Measurements from ENCODE around the gene VPS26C.

The VPS26C gene

GRCh38 chr21:37208056-37208721 lies 58.9 kb downstream of the VPS26C start:
- no peak for TF ChIP-seq ZFX (IDR thresholded peaks at IDR 0.05; ENCODE audit: borderline replicate concordance)
- TF ChIP-seq, protein P1, sequence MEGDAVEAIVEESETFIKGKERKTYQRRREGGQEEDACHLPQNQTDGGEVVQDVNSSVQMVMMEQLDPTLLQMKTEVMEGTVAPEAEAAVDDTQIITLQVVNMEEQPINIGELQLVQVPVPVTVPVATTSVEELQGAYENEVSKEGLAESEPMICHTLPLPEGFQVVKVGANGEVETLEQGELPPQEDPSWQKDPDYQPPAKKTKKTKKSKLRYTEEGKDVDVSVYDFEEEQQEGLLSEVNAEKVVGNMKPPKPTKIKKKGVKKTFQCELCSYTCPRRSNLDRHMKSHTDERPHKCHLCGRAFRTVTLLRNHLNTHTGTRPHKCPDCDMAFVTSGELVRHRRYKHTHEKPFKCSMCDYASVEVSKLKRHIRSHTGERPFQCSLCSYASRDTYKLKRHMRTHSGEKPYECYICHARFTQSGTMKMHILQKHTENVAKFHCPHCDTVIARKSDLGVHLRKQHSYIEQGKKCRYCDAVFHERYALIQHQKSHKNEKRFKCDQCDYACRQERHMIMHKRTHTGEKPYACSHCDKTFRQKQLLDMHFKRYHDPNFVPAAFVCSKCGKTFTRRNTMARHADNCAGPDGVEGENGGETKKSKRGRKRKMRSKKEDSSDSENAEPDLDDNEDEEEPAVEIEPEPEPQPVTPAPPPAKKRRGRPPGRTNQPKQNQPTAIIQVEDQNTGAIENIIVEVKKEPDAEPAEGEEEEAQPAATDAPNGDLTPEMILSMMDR (IDR thresholded peaks at IDR 0.05): no peak
- no peak overlapping the region for H3K27ac ChIP-seq

DNA sequence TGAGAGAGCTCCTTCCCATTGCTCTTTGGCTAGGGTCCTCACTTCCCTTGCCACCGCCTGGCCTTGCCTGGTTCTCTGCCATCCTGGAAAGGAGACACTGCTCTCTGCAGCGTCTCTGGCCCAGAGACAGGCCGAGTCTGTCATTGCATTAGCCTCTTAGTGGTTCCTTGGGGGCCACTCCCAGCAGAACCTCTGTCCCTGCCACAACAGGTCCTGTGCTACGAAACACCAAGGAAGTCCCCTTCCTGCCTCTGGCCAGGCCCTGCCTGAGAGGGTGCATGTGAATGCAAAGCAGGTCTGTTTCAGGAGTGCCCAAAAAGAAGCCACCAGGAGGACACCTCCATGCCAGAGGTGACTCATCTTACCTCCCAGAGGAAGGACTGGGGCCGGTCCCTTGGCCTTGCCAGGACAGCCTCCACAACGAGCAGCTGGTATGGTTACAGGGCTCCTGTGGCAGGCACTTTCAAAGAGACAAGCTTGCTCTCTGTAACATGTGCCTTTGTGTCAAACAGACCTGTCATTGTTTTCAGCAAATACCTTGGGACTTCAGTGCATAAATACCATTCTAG lies 59.6 kb downstream of the VPS26C start:
- TF ChIP-seq, protein P1 (IDR thresholded peaks at IDR 0.05): no peak
- no peak for TF ChIP-seq ZFX (IDR thresholded peaks at IDR 0.05; ENCODE audit: borderline replicate concordance)
- H3K27ac ChIP-seq: no peak overlapping the region

- no peak overlapping the region for H3K27ac ChIP-seq
- no peak for TF ChIP-seq ZFX (IDR thresholded peaks at IDR 0.05; ENCODE audit: borderline replicate concordance)
- TF ChIP-seq, protein P1 (IDR thresholded peaks at IDR 0.05): no peak
Observed at GRCh38 chr21:37206496-37206895, 60.6 kb downstream of the VPS26C start.

- H3K27ac ChIP-seq: no peak overlapping the region
- no peak for TF ChIP-seq ZFX (IDR thresholded peaks at IDR 0.05; ENCODE audit: borderline replicate concordance)
- TF ChIP-seq, protein P1 (IDR thresholded peaks at IDR 0.05): no peak
Observed at GRCh38 chr21:37204580-37204979, 62.6 kb downstream of the VPS26C start.

GRCh38 chr21:37202221-37203110 lies 64.7 kb downstream of the VPS26C start:
- H3K27ac ChIP-seq: no peak overlapping the region
- no peak for TF ChIP-seq ZFX (IDR thresholded peaks at IDR 0.05; ENCODE audit: borderline replicate concordance)
- TF ChIP-seq, protein P1 (IDR thresholded peaks at IDR 0.05): no peak

- H3K27ac ChIP-seq: no peak overlapping the region
- no peak for TF ChIP-seq ZFX (IDR thresholded peaks at IDR 0.05; ENCODE audit: borderline replicate concordance)
- TF ChIP-seq, protein P1 (IDR thresholded peaks at IDR 0.05): no peak
Observed at GRCh38 chr21:37200641-37201480, 66.3 kb downstream of the VPS26C start.
